ENCODE measurements around the gene ITGB2. TPM values are rescaled to one million over a fixed set of nuclear protein-coding genes. Genes with fewer than 3 reads are reported as not detected.

ITGB2 gene
- polyA plus RNA-seq, 1 of the 3 experiments (the other 2 are of a cell fraction), result 0.77 TPM

- H3K4me2 ChIP-seq, result no peak overlapping the region
- no peak for DNase-seq
- TF ChIP-seq, protein P1, sequence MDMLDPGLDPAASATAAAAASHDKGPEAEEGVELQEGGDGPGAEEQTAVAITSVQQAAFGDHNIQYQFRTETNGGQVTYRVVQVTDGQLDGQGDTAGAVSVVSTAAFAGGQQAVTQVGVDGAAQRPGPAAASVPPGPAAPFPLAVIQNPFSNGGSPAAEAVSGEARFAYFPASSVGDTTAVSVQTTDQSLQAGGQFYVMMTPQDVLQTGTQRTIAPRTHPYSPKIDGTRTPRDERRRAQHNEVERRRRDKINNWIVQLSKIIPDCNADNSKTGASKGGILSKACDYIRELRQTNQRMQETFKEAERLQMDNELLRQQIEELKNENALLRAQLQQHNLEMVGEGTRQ (IDR thresholded peaks at IDR 0.05; ENCODE audit: borderline replicate concordance, low read depth, low read length), result no peak
- H3K9me3 ChIP-seq, result no peaks in the 10 kb centered on the region
- H3F3A ChIP-seq (replicated peaks; ENCODE audit: insufficient read depth), result no peaks in the 10 kb centered on the region
- H3K9ac ChIP-seq, result no peak overlapping the region
- no peaks in the 10 kb centered on the region for H3K27me3 ChIP-seq (ENCODE audit: insufficient read depth)
- H3K27ac ChIP-seq (ENCODE audit: low read depth in 2 of 2, low read length in 1 of 2), result no peak overlapping the region
- H3K9me2 ChIP-seq, result no peaks in the 10 kb centered on the region
- peaks cover 0 to 13% of the 10 kb centered on the region in 2 experiments; a peak in 1 of 4 replicates for H3K4me1 ChIP-seq (ENCODE audit: control insufficient read depth in 1 of 2, insufficient read depth in 2 of 2, low read depth in 1 of 2, low read length in 1 of 2)
- ChIA-PET CTCF (interaction anchor here (1.1 kb wide), 1 partner anchor 56 kb away, joined by 3 read pairs; no protein-coding TSS in a partner anchor), POLR2A (no interaction called here)
- no peak overlapping the region for H2AFZ ChIP-seq (ENCODE audit: low read depth)
- H3K4me3 ChIP-seq (ENCODE audit: low read depth in 2 of 2, low read length in 1 of 2), result no peak overlapping the region
- peaks cover 32% of the 10 kb centered on the region for H4K20me1 ChIP-seq (ENCODE audit: insufficient read depth)
- H3K79me2 ChIP-seq (ENCODE audit: insufficient read depth), result peaks cover 29% of the 10 kb centered on the region
- H3K36me3 ChIP-seq (replicated peaks in 1 of 2; ENCODE audit: control insufficient read depth in 1 of 2, insufficient read depth in 2 of 2, low read length in 1 of 2), result peaks cover 29 to 45% of the 10 kb centered on the region in 2 experiments
- 97% methylated on average over 17 of the region's 36 CpGs for WGBS (ENCODE audit: low lambda C conversion rate)
These were observed 71.7 kb downstream of the ITGB2 start for GRCh38 chr21:44848821-44849521.

DNA sequence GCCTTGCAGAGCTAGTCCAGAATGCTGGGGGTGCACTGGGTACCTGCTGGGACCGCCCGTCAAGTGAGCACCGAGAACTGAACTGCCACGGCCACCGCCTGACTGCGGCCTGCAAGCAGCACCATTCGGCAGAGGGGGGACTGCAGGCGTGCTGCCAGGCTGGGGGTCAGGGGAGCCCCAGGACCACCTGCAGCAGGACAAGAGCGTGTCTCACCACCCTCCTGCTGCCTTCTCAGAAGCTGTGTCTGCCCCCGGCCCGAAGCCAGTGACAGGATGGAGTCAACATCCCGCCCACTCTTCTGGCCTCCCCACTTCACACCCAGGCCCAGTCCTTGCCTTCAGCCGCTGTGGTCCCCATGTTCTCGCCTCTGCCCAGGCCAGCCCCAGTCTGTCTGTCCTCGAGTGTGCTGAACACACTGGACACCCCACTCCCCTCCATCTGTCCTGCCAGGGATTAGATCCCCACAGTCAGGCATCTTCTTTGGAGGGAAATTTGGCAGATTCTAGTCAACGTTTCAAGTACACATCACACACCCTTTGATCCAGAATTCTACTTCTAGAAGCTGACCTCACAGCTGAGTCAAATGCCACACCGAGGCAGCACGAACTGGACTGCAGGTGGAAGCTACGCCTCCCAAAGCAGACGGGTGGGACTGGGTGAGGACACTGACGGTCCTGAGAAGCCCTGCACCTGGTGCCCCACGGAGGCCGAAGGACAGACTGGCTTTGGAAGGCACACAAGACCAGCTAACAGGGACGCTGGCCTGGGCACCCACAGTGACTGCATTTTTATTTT lies 73.2 kb downstream of the ITGB2 start:
- TF ChIP-seq TEAD4 (IDR thresholded peaks at IDR 0.05; ENCODE audit: borderline replicate concordance, insufficient read depth) (no peak), ZBTB33 (IDR thresholded peaks at IDR 0.05; ENCODE audit: borderline replicate concordance, low read depth) (no peak), POLR2AphosphoS5 (IDR thresholded peaks at IDR 0.05; ENCODE audit: low read depth, low read length) (no peak), YY1 (IDR thresholded peaks at IDR 0.05; ENCODE audit: low read depth) (no peak), CTCF (IDR thresholded peaks at IDR 0.05) (no peak), MEF2A (IDR thresholded peaks at IDR 0.05; ENCODE audit: borderline replicate concordance, low read depth) (no peak), FOXM1 (IDR thresholded peaks at IDR 0.05; ENCODE audit: low read depth) (no peak), GATA2 (CRISPR knock-in tag; IDR thresholded peaks at IDR 0.05) (no peak)
- TF ChIP-seq, protein P2, sequence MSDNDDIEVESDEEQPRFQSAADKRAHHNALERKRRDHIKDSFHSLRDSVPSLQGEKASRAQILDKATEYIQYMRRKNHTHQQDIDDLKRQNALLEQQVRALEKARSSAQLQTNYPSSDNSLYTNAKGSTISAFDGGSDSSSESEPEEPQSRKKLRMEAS (IDR thresholded peaks at IDR 0.05; ENCODE audit: low read depth), result no peak
- TF ChIP-seq, protein P3, sequence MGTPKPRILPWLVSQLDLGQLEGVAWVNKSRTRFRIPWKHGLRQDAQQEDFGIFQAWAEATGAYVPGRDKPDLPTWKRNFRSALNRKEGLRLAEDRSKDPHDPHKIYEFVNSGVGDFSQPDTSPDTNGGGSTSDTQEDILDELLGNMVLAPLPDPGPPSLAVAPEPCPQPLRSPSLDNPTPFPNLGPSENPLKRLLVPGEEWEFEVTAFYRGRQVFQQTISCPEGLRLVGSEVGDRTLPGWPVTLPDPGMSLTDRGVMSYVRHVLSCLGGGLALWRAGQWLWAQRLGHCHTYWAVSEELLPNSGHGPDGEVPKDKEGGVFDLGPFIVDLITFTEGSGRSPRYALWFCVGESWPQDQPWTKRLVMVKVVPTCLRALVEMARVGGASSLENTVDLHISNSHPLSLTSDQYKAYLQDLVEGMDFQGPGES (IDR thresholded peaks at IDR 0.05; ENCODE audit: low read depth, low read length), result no peak
- Histone ChIP-seq H3K27ac (ENCODE audit: low read depth in 2 of 2, low read length in 1 of 2) (no peak overlapping the region), H3K9ac (no peak overlapping the region), H3K27me3 (ENCODE audit: insufficient read depth) (no peaks in the 10 kb centered on the region), H3K9me2 (no peaks in the 10 kb centered on the region), H3K9me3 (no peaks in the 10 kb centered on the region), H3K36me3 (replicated peaks in 1 of 2; ENCODE audit: control insufficient read depth in 1 of 2, insufficient read depth in 2 of 2, low read length in 1 of 2) (peaks cover 25 to 34% of the 10 kb centered on the region in 2 experiments), H3F3A (replicated peaks; ENCODE audit: insufficient read depth) (no peaks in the 10 kb centered on the region), H3K79me2 (ENCODE audit: insufficient read depth) (peaks cover 16% of the 10 kb centered on the region), H3K4me1 (ENCODE audit: control insufficient read depth in 1 of 2, insufficient read depth in 2 of 2, low read depth in 1 of 2, low read length in 1 of 2) (peaks cover 0 to 13% of the 10 kb centered on the region in 2 experiments; a peak in 1 of 4 replicates), H2AFZ (ENCODE audit: low read depth) (no peak overlapping the region), H3K4me2 (no peak overlapping the region), H3K4me3 (ENCODE audit: low read depth in 2 of 2, low read length in 1 of 2) (no peak overlapping the region), H4K20me1 (ENCODE audit: insufficient read depth) (peaks cover 16% of the 10 kb centered on the region)
- no peak for DNase-seq
- ChIA-PET POLR2A (interaction anchor here (0.6 kb wide), 1 partner anchor 101 kb away, joined by 3 read pairs; no protein-coding TSS in a partner anchor), CTCF (interaction anchor here (0.5 to 0.6 kb wide), 2 partner anchors 26 to 338 kb away, joined by 3 read pairs; no protein-coding TSS in a partner anchor)
- WGBS (ENCODE audit: low lambda C conversion rate), result 89% methylated on average over 12 of the region's 24 CpGs
